Prostate gland (tissue), 2 donors: ENCODE data around the gene NCKIPSD. TPM values are rescaled to one million over a fixed set of nuclear protein-coding genes. Genes with fewer than 3 reads are reported as not detected.

Source experiments
- DNase-seq: peaks from one replicate; pipeline ENCODE4 v3.0.0-alpha.2; 2019; ENCODE audit warnings: low spot score
- H3K27ac ChIP-seq, 2 donors: fragments of 200-600 bp; sonication (generic); 2 replicates each; pipeline ENCODE4 v1.5.1; 2017 to 2019
- H3K27me3 ChIP-seq: fragments of 200-600 bp; sonication (generic); replicated peaks from 2 replicates; pipeline ENCODE4 v1.5.1; 2019; ENCODE audit not compliant: insufficient read depth
- H3K36me3 ChIP-seq, 2 donors: fragments of 200-600 bp; sonication (generic); 1 replicate in 1 of 2; 2 replicates in 1 of 2; pipeline versions ENCODE4 v1.5.1 to v1.8.1; 2017 to 2019
- H3K4me1 ChIP-seq: fragments of 200-600 bp; sonication (generic); replicated peaks from 2 replicates; pipeline ENCODE4 v1.5.1; 2019
- H3K4me3 ChIP-seq, 2 donors: fragments of 200-600 bp; sonication (generic); 2 replicates each; pipeline ENCODE4 v1.5.1; 2017 to 2019
- H3K9me3 ChIP-seq: fragments of 200-600 bp; sonication (generic); 2 replicates; pipeline ENCODE4 v1.5.1; 2017
- CTCF ChIP-seq, 4 experiments: fragments of 200-600 bp in 2 of 4; fragments of 450-650 bp in 2 of 4; sonication (generic) in 2 of 4; IDR thresholded peaks; 1 replicate in 3 of 4; 2 replicates in 1 of 4; pipeline ENCODE4 v1.5.1; 2016 to 2019; ENCODE audit warnings: antibody characterized with exemption in 4 of 4, mild to moderate bottlenecking in 2 of 4, moderate library complexity in 2 of 4
- POLR2A ChIP-seq: fragments of 450-650 bp; IDR thresholded peaks from one replicate; pipeline ENCODE4 v1.6.1; 2016; ENCODE audit warnings: antibody characterized with exemption, mild to moderate bottlenecking
- POLR2AphosphoS5 ChIP-seq: sonication (generic); formaldehyde crosslinking; IDR thresholded peaks from one replicate; pipeline ENCODE4 v1.6.1; 2017; ENCODE audit warnings: antibody characterized with exemption
- WGBS: methylation state at CpG from one replicate; pipeline ENCODE4 v1.1.5; 2018; 5-methylcytosine and 5-hydroxymethylcytosine counted together
- intact Hi-C: fragments of 100-400 bp; cut with DNase I; formaldehyde crosslinking; loops from one replicate; pipeline ENCODE4 v1.14.2; 2022
- total RNA-seq, 2 donors: library from RNA; depleted of rRNA; stranded (reverse); fragments of >200 nt; gene quantifications; one replicate each; pipeline ENCODE4 v1.1.0, GENCODE V29; 2016

The NCKIPSD gene
- total RNA-seq, 2 donors from 2014 or later: 32.9 to 83.3 TPM

- Histone ChIP-seq H3K27me3 (no peaks in the 10 kb centered on the region), H3K4me3 (no peak overlapping the region), H3K9me3 (no peaks in the 10 kb centered on the region), H3K27ac (no peak overlapping the region), H3K4me1 (no peaks in the 10 kb centered on the region), H3K36me3 (peaks cover 4 to 9% of the 10 kb centered on the region in 2 donors)
- intact Hi-C loops: no loop called here
- WGBS: 92% methylated on average over 23 of the region's 24 CpGs
- DNase-seq: no peak
- TF ChIP-seq POLR2AphosphoS5 (no peak), CTCF (IDR thresholded peaks at IDR 0.05) (no peak), POLR2A (no peak)
These were observed 6.9 kb downstream of the NCKIPSD start for GRCh38 chr3:48678566-48679380.

GRCh38 chr3:48678056-48678455, 7.7 kb downstream of the NCKIPSD start:
- no peaks in the 10 kb centered on the region for H3K27me3 ChIP-seq
- peaks cover 4 to 9% of the 10 kb centered on the region in 2 donors for H3K36me3 ChIP-seq
- DNase-seq: no peak
- H3K27ac ChIP-seq: no peak overlapping the region
- TF ChIP-seq POLR2A (no peak), POLR2AphosphoS5 (no peak), CTCF (IDR thresholded peaks at IDR 0.05) (no peak)
- H3K4me3 ChIP-seq: no peak overlapping the region
- no peaks in the 10 kb centered on the region for H3K4me1 ChIP-seq
- WGBS: 76% methylated on average over 4 of the region's 4 CpGs
- no peaks in the 10 kb centered on the region for H3K9me3 ChIP-seq
- intact Hi-C loops: no loop called here

- H3K27me3 ChIP-seq: no peaks in the 10 kb centered on the region
- WGBS: 90% methylated on average over 9 of the region's 9 CpGs
- no peak overlapping the region for H3K27ac ChIP-seq
- H3K4me3 ChIP-seq: no peak overlapping the region
- H3K9me3 ChIP-seq: no peaks in the 10 kb centered on the region
- H3K36me3 ChIP-seq: no peaks in the 10 kb centered on the region
- TF ChIP-seq CTCF (IDR thresholded peaks at IDR 0.05): no peak
- no peak for TF ChIP-seq POLR2AphosphoS5
- TF ChIP-seq POLR2A: no peak
- DNase-seq: no peak
- no peaks in the 10 kb centered on the region for H3K4me1 ChIP-seq
- intact Hi-C loops: no loop called here
These were observed 11.2 kb downstream of the NCKIPSD start for GRCh38 chr3:48674505-48674904.

- Histone ChIP-seq H3K4me1 (no peaks in the 10 kb centered on the region), H3K9me3 (no peaks in the 10 kb centered on the region), H3K27ac (no peak overlapping the region), H3K4me3 (no peak overlapping the region), H3K27me3 (no peaks in the 10 kb centered on the region), H3K36me3 (no peaks in the 10 kb centered on the region)
- 59% methylated on average over 1 of the region's 1 CpG for WGBS
- TF ChIP-seq POLR2A (no peak), POLR2AphosphoS5 (no peak), CTCF (IDR thresholded peaks at IDR 0.05) (no peak)
- intact Hi-C loops: no loop called here
- DNase-seq: no peak
These were observed 13.2 kb downstream of the NCKIPSD start for GRCh38 chr3:48672522-48672921.

- Histone ChIP-seq H3K27ac (no peak overlapping the region), H3K4me3 (no peak overlapping the region), H3K4me1 (no peaks in the 10 kb centered on the region), H3K9me3 (no peaks in the 10 kb centered on the region), H3K36me3 (no peaks in the 10 kb centered on the region), H3K27me3 (no peaks in the 10 kb centered on the region)
- no peak for DNase-seq
- TF ChIP-seq CTCF (IDR thresholded peaks at IDR 0.05): no peak
- TF ChIP-seq POLR2AphosphoS5: no peak
- TF ChIP-seq POLR2A: no peak
- WGBS: 85% methylated on average over 4 of the region's 4 CpGs
- intact Hi-C loops: no loop called here
These were observed 20.8 kb downstream of the NCKIPSD start for GRCh38 chr3:48664929-48665328.
